Endothelial cell of umbilical vein (primary cell): ENCODE measurements around the gene ZMYM1. TPM values are rescaled to one million over a fixed set of nuclear protein-coding genes. Genes with fewer than 3 reads are reported as not detected.

Source experiments
- BruUV-seq: library from RNA; stranded (reverse); fragments of 400-500 nt; replicated peaks from 2 replicates; lab custom pipeline; 2021; lab: Mats Ljungman, UMichigan
- CTCF ChIA-PET: fragments of 300-600, 350-600 bp; sonication (Branson Sonifier 250); formaldehyde crosslinking; loops from one replicate; lab custom pipeline; 2021; ENCODE audit warnings: antibody characterized with exemption, inconsistent platforms; lab: Charles Lee
- POLR2A ChIA-PET: fragments of 300-600, 350-600 bp; sonication (Branson Sonifier 250); formaldehyde crosslinking; loops from one replicate; lab custom pipeline; 2021; ENCODE audit warnings: antibody characterized with exemption, inconsistent platforms; lab: Charles Lee
- DNase-seq: peaks from one replicate; pipeline ENCODE4 v3.0.0-alpha.2; 2011; ENCODE audit warnings: low read depth, low spot score
- FAIRE-seq: peaks from 2 replicates; lab custom pipeline; 2011; peaks lifted over from hg19 to GRCh38; lab: Jason Lieb, UNC
- H2AFZ ChIP-seq: 2 replicates; pipeline ENCODE4 v1.6.0; 2012; ENCODE audit warnings: low read depth, low read length, control low read depth, inconsistent platforms
- H3K27ac ChIP-seq: 2 replicates; pipeline ENCODE4 v1.5.1; 2011; ENCODE audit warnings: low read depth, mild to moderate bottlenecking, control low read depth, low read length, moderate library complexity; ENCODE audit not compliant: insufficient read depth
- H3K27me3 ChIP-seq, 2 experiments: 2 replicates each; pipeline versions ENCODE4 v1.6.0 to v1.6.1; 2011; ENCODE audit warnings: low read length in 2 of 2, mixed read lengths in 1 of 2; ENCODE audit not compliant: control insufficient read depth in 2 of 2, insufficient read depth in 2 of 2
- H3K36me3 ChIP-seq, 2 experiments: 2 replicates in 1 of 2; 3 replicates in 1 of 2; pipeline ENCODE4 v1.5.1; 2011; ENCODE audit warnings: low read length in 2 of 2, mild to moderate bottlenecking in 1 of 2, moderate library complexity in 1 of 2; ENCODE audit not compliant: control insufficient read depth in 2 of 2, insufficient read depth in 2 of 2; ENCODE audit errors: extremely low read depth in 1 of 2
- H3K4me1 ChIP-seq: 3 replicates; pipeline ENCODE4 v1.5.1; 2011; ENCODE audit warnings: mild to moderate bottlenecking, low read length; ENCODE audit not compliant: control insufficient read depth, insufficient read depth; ENCODE audit errors: extremely low read depth
- H3K4me2 ChIP-seq: 2 replicates; pipeline ENCODE4 v1.6.1; 2011; ENCODE audit warnings: low read length, control low read depth, mixed read lengths; ENCODE audit not compliant: insufficient read depth
- H3K4me3 ChIP-seq, 3 experiments: fragments of 200-600 bp in 1 of 3; sonication (generic), shearing (Covaris generic) in 1 of 3; replicated peaks in 1 of 3; 2 replicates each; pipeline ENCODE4 v1.5.1; 2011 to 2016; ENCODE audit warnings: control low read depth in 3 of 3, low read length in 3 of 3, mild to moderate bottlenecking in 2 of 3, inconsistent platforms in 1 of 3, low read depth in 1 of 3, moderate library complexity in 1 of 3; ENCODE audit not compliant: insufficient read depth in 1 of 3
- H3K79me2 ChIP-seq: 2 replicates; pipeline ENCODE4 v1.6.0; 2012; ENCODE audit warnings: low read length, inconsistent platforms; ENCODE audit not compliant: control insufficient read depth, insufficient read depth
- H3K9ac ChIP-seq: replicated peaks from 2 replicates; pipeline ENCODE3; 2011; ENCODE audit warnings: low read length, control low read depth; ENCODE audit not compliant: insufficient read depth; ENCODE audit errors: extremely low read depth
- H3K9me1 ChIP-seq: replicated peaks from 3 replicates; pipeline ENCODE4 v1.6.0; 2011; ENCODE audit warnings: mild to moderate bottlenecking, low read length; ENCODE audit not compliant: control insufficient read depth, insufficient read depth; ENCODE audit errors: extremely low read depth
- H3K9me3 ChIP-seq: replicated peaks from 2 replicates; pipeline ENCODE4 v1.5.1; 2012; ENCODE audit warnings: low read length, inconsistent platforms; ENCODE audit not compliant: control insufficient read depth, insufficient read depth
- H4K20me1 ChIP-seq: replicated peaks from 2 replicates; pipeline ENCODE3; 2011; ENCODE audit warnings: mild to moderate bottlenecking, low read length; ENCODE audit not compliant: control insufficient read depth, insufficient read depth; ENCODE audit errors: extremely low read depth
- EZH2 ChIP-seq: IDR thresholded peaks from 2 replicates; pipeline ENCODE4 v1.6.1; 2012; ENCODE audit warnings: borderline replicate concordance, low read depth, mild to moderate bottlenecking, moderate library complexity, low read length, inconsistent platforms; ENCODE audit not compliant: severe bottlenecking
- FOS ChIP-seq: IDR thresholded peaks from 2 replicates; pipeline ENCODE4 v1.6.1; 2011; ENCODE audit warnings: mild to moderate bottlenecking, low read length, moderate library complexity, borderline replicate concordance; ENCODE audit not compliant: insufficient read depth
- GATA2 ChIP-seq: IDR thresholded peaks from 2 replicates; pipeline ENCODE4 v1.7.0; 2011; ENCODE audit warnings: low read depth, mild to moderate bottlenecking, moderate library complexity, mixed read lengths, low read length; ENCODE audit not compliant: insufficient read length, insufficient read depth
- JUN ChIP-seq: IDR thresholded peaks from 2 replicates; pipeline ENCODE4 v1.6.1; 2011; ENCODE audit warnings: borderline replicate concordance, low read depth; ENCODE audit not compliant: insufficient read length, insufficient read depth
- MYC ChIP-seq: IDR thresholded peaks from one replicate; pipeline ENCODE4 v1.6.1; 2011; ENCODE audit warnings: mild to moderate bottlenecking, low read depth, low read length
- POLR2A ChIP-seq: IDR thresholded peaks from 2 replicates; pipeline ENCODE4 v1.6.1; 2012; ENCODE audit warnings: low read depth, mild to moderate bottlenecking, control low read depth, low read length
- POLR2AphosphoS5 ChIP-seq: IDR thresholded peaks from 2 replicates; pipeline ENCODE4 v1.6.1; 2012; ENCODE audit warnings: low read depth, mild to moderate bottlenecking, control low read depth, low read length, moderate library complexity; ENCODE audit not compliant: insufficient read depth
- dilution Hi-C: fragments of 300-500 bp; cut with MboI; formaldehyde crosslinking; loops from one replicate; pipeline ENCODE4 v1.15.0; 2019; ENCODE audit warnings: low sequenced_read_pairs; ENCODE audit not compliant: extremely low pct_ligation_motif_present
- intact Hi-C: fragments of 100-400 bp; cut with micrococcal nuclease; formaldehyde crosslinking; loops from one replicate; pipeline ENCODE4 v1.10.0; 2022
- polyA plus RNA-seq, 4 experiments: library from polyadenylated mRNA; depleted of rRNA in 3 of 4; stranded (reverse) in 3 of 4; unstranded in 1 of 4; fragments of >200 nt; gene quantifications; 2 replicates each; pipeline versions ENCODE4 v1.2.1 to v1.2.3, GENCODE V29; 2011 to 2012; ENCODE audit warnings: missing spikeins in 1 of 4
- total RNA-seq: library from RNA; stranded (reverse); gene quantifications from 2 replicates; pipeline ENCODE4 v1.2.3, GENCODE V29; 2021
- TF ChIP-seq, protein P1 (sequence below): IDR thresholded peaks from 2 replicates; pipeline ENCODE4 v1.6.1; 2011; ENCODE audit not compliant: insufficient read depth, insufficient read length
- TF ChIP-seq, protein P2 (sequence below), 2 donors: IDR thresholded peaks; 1 replicate in 1 of 2; 2 replicates in 1 of 2; pipeline ENCODE4 v1.5.1; 2011; ENCODE audit warnings: low read length in 2 of 2, mild to moderate bottlenecking in 2 of 2, moderate library complexity in 2 of 2, control low read depth in 1 of 2, inconsistent platforms in 1 of 2, low read depth in 1 of 2; ENCODE audit not compliant: insufficient read depth in 1 of 2; ENCODE audit errors: extremely low read depth in 1 of 2

Gene ZMYM1
- total and polyA plus RNA-seq, 2 donors (not counting 3 experiments of a cell fraction or from before 2014, with no cell fraction given) = 5.8 to 21.4 TPM

DNA sequence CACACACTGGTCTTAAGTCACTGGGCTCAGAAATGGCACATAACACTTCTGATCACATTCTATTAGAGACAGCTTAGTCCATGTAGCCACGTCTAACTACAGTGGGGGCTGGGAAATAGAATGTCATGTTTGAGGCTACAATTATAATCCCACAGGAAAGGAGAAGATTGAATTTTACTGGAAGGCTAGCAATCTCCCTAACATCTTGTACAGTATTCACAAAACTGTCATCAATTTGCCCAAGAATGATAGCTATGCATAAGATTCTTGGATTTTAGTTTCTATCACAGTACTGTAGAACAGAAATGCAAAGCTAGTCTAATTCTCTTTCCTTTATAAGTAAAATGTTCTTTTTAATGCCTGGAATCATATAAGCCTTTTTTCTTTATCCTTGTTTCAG is 34.8 kb upstream of the ZMYM1 start:
- no peaks in the 10 kb centered on the region for H3K36me3 ChIP-seq
- no peak overlapping the region for H3K4me3 ChIP-seq
- CTCF ChIA-PET = no interaction called here
- no peaks in the 10 kb centered on the region for H4K20me1 ChIP-seq
- H3K9ac ChIP-seq = no peak overlapping the region
- TF ChIP-seq EZH2 (no peak), MYC (no peak)
- dilution Hi-C loops (no loop called here), intact Hi-C loops (no loop called here)
- no peak for FAIRE-seq
- no peaks in the 10 kb centered on the region for H3K27me3 ChIP-seq
- BruUV-seq = no TSS peak
- no peaks in the 10 kb centered on the region for H3K79me2 ChIP-seq
- POLR2A ChIA-PET = no interaction called here
- no peak overlapping the region for H3K27ac ChIP-seq
- peak overlapping the region; percentile 42 for H2AFZ ChIP-seq
- H3K4me1 ChIP-seq = peaks cover 10% of the 10 kb centered on the region
- no peaks in the 10 kb centered on the region for H3K9me1 ChIP-seq
- no peaks in the 10 kb centered on the region for H3K9me3 ChIP-seq
- H3K4me2 ChIP-seq = no peak overlapping the region
- DNase-seq = no peak

DNA sequence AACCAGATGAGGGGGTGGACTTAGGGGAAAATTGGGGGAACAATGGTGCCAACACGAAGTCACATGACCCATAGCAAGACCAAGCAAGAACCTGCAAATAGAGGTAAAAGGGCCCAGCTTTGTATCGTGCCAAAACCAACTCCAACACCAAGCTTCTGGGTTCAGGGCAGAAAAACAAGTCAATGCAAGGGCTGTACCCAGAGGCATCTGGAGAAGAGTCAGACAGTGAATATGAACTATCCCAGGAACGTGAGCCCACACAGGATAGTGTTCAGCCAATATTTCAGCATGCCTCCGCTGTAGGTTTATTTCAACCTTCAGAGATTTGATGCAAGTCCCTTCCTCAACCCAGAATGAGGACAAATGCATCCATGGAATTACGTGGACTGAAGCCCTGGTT is 32.5 kb upstream of the ZMYM1 start:
- Histone ChIP-seq H3K27ac (peak overlapping the region; percentile 55), H3K9me1 (no peaks in the 10 kb centered on the region), H3K4me3 (no peak overlapping the region), H3K9ac (no peak overlapping the region), H3K9me3 (no peaks in the 10 kb centered on the region), H3K4me1 (peaks cover 10% of the 10 kb centered on the region), H3K27me3 (no peaks in the 10 kb centered on the region), H4K20me1 (no peaks in the 10 kb centered on the region), H2AFZ (peak overlapping the region; percentile 67), H3K4me2 (no peak overlapping the region), H3K36me3 (no peaks in the 10 kb centered on the region), H3K79me2 (no peaks in the 10 kb centered on the region)
- ChIA-PET CTCF (interaction anchor here (1.0 to 1.9 kb wide), 2 partner anchors 33 to 668 kb away, joined by 3 to 4 read pairs; partner anchors contain the start of gene ZMYM1), POLR2A (interaction anchor here (0.8 to 1.5 kb wide), 3 partner anchors 32 to 143 kb away, joined by 3 to 4 read pairs (median 3); partner anchors contain the start of gene ZMYM1)
- intact Hi-C loops = loop anchor here (1.0 kb wide), 1 partner anchor 16 kb away; no protein-coding TSS in a partner anchor
- dilution Hi-C loops = no loop called here
- BruUV-seq = no TSS peak
- TF ChIP-seq JUN (no peak), POLR2AphosphoS5 (no peak), POLR2A (no peak), MYC (no peak), EZH2 (no peak), FOS (no peak), GATA2 (no peak)
- TF ChIP-seq, protein P1, sequence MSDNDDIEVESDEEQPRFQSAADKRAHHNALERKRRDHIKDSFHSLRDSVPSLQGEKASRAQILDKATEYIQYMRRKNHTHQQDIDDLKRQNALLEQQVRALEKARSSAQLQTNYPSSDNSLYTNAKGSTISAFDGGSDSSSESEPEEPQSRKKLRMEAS = no peak
- TF ChIP-seq, protein P2, sequence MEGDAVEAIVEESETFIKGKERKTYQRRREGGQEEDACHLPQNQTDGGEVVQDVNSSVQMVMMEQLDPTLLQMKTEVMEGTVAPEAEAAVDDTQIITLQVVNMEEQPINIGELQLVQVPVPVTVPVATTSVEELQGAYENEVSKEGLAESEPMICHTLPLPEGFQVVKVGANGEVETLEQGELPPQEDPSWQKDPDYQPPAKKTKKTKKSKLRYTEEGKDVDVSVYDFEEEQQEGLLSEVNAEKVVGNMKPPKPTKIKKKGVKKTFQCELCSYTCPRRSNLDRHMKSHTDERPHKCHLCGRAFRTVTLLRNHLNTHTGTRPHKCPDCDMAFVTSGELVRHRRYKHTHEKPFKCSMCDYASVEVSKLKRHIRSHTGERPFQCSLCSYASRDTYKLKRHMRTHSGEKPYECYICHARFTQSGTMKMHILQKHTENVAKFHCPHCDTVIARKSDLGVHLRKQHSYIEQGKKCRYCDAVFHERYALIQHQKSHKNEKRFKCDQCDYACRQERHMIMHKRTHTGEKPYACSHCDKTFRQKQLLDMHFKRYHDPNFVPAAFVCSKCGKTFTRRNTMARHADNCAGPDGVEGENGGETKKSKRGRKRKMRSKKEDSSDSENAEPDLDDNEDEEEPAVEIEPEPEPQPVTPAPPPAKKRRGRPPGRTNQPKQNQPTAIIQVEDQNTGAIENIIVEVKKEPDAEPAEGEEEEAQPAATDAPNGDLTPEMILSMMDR (IDR thresholded peaks at IDR 0.05; ENCODE audit: extremely low read depth in 1 of 2, insufficient read depth in 1 of 2, low read depth in 1 of 2, low read length in 2 of 2) = no peak
- DNase-seq (no peak), FAIRE-seq (no peak)
